IMR-90 (cell line): ENCODE data around the gene SELENOP. TPM values are rescaled to one million over a fixed set of nuclear protein-coding genes. Genes with fewer than 3 reads are reported as not detected.

Source experiments
- ATAC-seq: fragments of 200-7000 bp; cut with Tn5 transposase; 2 replicates; pipeline ENCODE4 v1.9.1; 2020; ENCODE audit warnings: low read depth, mild to moderate bottlenecking, moderate library complexity
- BruUV-seq: library from RNA; stranded (reverse); fragments of 400-500 nt; replicated peaks from 2 replicates; lab custom pipeline; 2021; lab: Mats Ljungman, UMichigan
- CTCF ChIA-PET: fragments of 300-600 bp; formaldehyde crosslinking; extraction: SDS; loops from one replicate; lab custom pipeline; 2021; ENCODE audit warnings: antibody characterized with exemption; lab: Yijun Ruan, JAX
- POLR2A ChIA-PET: fragments of 300-600 bp; sonication (Branson Sonifier 250); formaldehyde crosslinking; loops from one replicate; lab custom pipeline; 2022; ENCODE audit warnings: antibody characterized with exemption; ENCODE audit not compliant: unreplicated experiment; lab: Charles Lee
- DNase-seq: peaks from one replicate; pipeline ENCODE4 v3.0.0; 2013
- H2AFZ ChIP-seq: replicated peaks from 2 replicates; pipeline ENCODE3; 2013; ENCODE audit warnings: low read length, mild to moderate bottlenecking; ENCODE audit not compliant: poor library complexity
- H2AK5ac ChIP-seq: 2 replicates; pipeline ENCODE4 v1.6.1; 2013; ENCODE audit warnings: low read depth, low read length, inconsistent platforms
- H2AK9ac ChIP-seq: replicated peaks from 2 replicates; pipeline ENCODE3; 2013; ENCODE audit warnings: mild to moderate bottlenecking, low read depth, low read length, moderate library complexity; ENCODE audit not compliant: poor library complexity
- H2BK120ac ChIP-seq: 2 replicates; pipeline ENCODE4 v1.6.1; 2013; ENCODE audit warnings: low read depth, low read length, inconsistent platforms
- H2BK15ac ChIP-seq: 3 replicates; pipeline ENCODE4 v1.6.1; 2013; ENCODE audit warnings: low read depth, low read length, inconsistent platforms
- H2BK20ac ChIP-seq: 2 replicates; pipeline ENCODE4 v1.6.1; 2013; ENCODE audit warnings: low read depth, mild to moderate bottlenecking, inconsistent platforms, low read length, moderate library complexity
- H2BK5ac ChIP-seq: 2 replicates; pipeline ENCODE4 v1.6.1; 2013; ENCODE audit warnings: mild to moderate bottlenecking, low read depth, low read length, inconsistent platforms; ENCODE audit not compliant: poor library complexity, severe bottlenecking
- H3K14ac ChIP-seq: replicated peaks from 2 replicates; pipeline ENCODE4 v1.6.1; 2013; ENCODE audit warnings: low read depth, low read length, inconsistent platforms
- H3K18ac ChIP-seq: 2 replicates; pipeline ENCODE4 v1.6.1; 2013; ENCODE audit warnings: low read depth, low read length, control low read depth
- H3K23ac ChIP-seq: 2 replicates; pipeline ENCODE4 v1.6.1; 2013; ENCODE audit warnings: low read depth, low read length, inconsistent platforms
- H3K27ac ChIP-seq: 2 replicates; pipeline ENCODE4 v1.5.1; 2013; ENCODE audit warnings: mild to moderate bottlenecking, control low read depth, low read length; ENCODE audit not compliant: insufficient read depth
- H3K27me3 ChIP-seq: 2 replicates; pipeline ENCODE4 v1.6.1; 2013; ENCODE audit warnings: low read length; ENCODE audit not compliant: control insufficient read depth, insufficient read depth
- H3K36me3 ChIP-seq: 2 replicates; pipeline ENCODE4 v1.6.1; 2013; ENCODE audit warnings: low read length, mixed read lengths; ENCODE audit not compliant: control insufficient read depth, insufficient read depth
- H3K4ac ChIP-seq: 2 replicates; pipeline ENCODE4 v1.6.1; 2013; ENCODE audit warnings: low read depth, low read length, inconsistent platforms
- H3K4me1 ChIP-seq: 2 replicates; pipeline ENCODE4 v1.6.1; 2013; ENCODE audit warnings: low read length, mixed read lengths; ENCODE audit not compliant: control insufficient read depth, insufficient read depth
- H3K4me2 ChIP-seq: 2 replicates; pipeline ENCODE4 v1.6.1; 2013; ENCODE audit warnings: low read depth, mild to moderate bottlenecking, control low read depth, low read length, moderate library complexity
- H3K4me3 ChIP-seq: 2 replicates; pipeline ENCODE4 v1.5.1; 2013; ENCODE audit warnings: low read depth, mild to moderate bottlenecking, control low read depth, low read length, moderate library complexity; ENCODE audit not compliant: insufficient read depth
- H3K56ac ChIP-seq: 2 replicates; pipeline ENCODE4 v1.6.1; 2013; ENCODE audit warnings: low read length, inconsistent platforms; ENCODE audit not compliant: insufficient read depth; ENCODE audit errors: extremely low read depth
- H3K79me1 ChIP-seq, 2 experiments: 2 replicates each; pipeline ENCODE4 v1.6.1; 2013; ENCODE audit warnings: low read length in 2 of 2, inconsistent platforms in 1 of 2, low read depth in 1 of 2
- H3K9ac ChIP-seq: 2 replicates; pipeline ENCODE4 v1.6.1; 2013; ENCODE audit warnings: low read depth, low read length, control low read depth
- H3K9me1 ChIP-seq: 2 replicates; pipeline ENCODE4 v1.6.1; 2013; ENCODE audit warnings: low read length, inconsistent platforms; ENCODE audit not compliant: insufficient read depth
- H3K9me3 ChIP-seq: 2 replicates; pipeline ENCODE4 v1.6.1; 2013; ENCODE audit warnings: low read length; ENCODE audit not compliant: control insufficient read depth, insufficient read depth
- H4K20me1 ChIP-seq: 2 replicates; pipeline ENCODE4 v1.6.1; 2013; ENCODE audit warnings: low read length, inconsistent platforms; ENCODE audit not compliant: insufficient read depth
- H4K5ac ChIP-seq: 2 replicates; pipeline ENCODE4 v1.6.1; 2013; ENCODE audit warnings: mild to moderate bottlenecking, low read depth, low read length, control low read depth
- H4K8ac ChIP-seq, 2 experiments: 2 replicates each; pipeline ENCODE4 v1.6.1; 2013; ENCODE audit warnings: low read depth in 2 of 2, low read length in 2 of 2, control low read depth in 1 of 2, inconsistent platforms in 1 of 2
- H4K91ac ChIP-seq: 2 replicates; pipeline ENCODE4 v1.6.1; 2013; ENCODE audit warnings: low read depth, low read length, inconsistent platforms; ENCODE audit not compliant: insufficient read depth
- CEBPB ChIP-seq: IDR thresholded peaks from 2 replicates; pipeline ENCODE4 v1.6.1; 2012; ENCODE audit warnings: low read depth, low read length, improper control_type of control experiment
- MAZ ChIP-seq: IDR thresholded peaks from 2 replicates; pipeline ENCODE4 v1.6.1; 2012; ENCODE audit warnings: low read depth, mild to moderate bottlenecking, low read length, improper control_type of control experiment, moderate library complexity, borderline replicate concordance
- NFE2L2 ChIP-seq: fragments of 150-350 bp; IDR thresholded peaks from 2 replicates; pipeline ENCODE4 v1.6.1; 2016; ENCODE audit warnings: low read depth, mild to moderate bottlenecking, low read length
- RCOR1 ChIP-seq: IDR thresholded peaks from 2 replicates; pipeline ENCODE4 v1.6.1; 2012; ENCODE audit warnings: mild to moderate bottlenecking, low read length, improper control_type of control experiment; ENCODE audit not compliant: insufficient replicate concordance
- RFX5 ChIP-seq: IDR thresholded peaks from 2 replicates; pipeline ENCODE4 v1.8.0; 2012; ENCODE audit warnings: low read depth, mild to moderate bottlenecking, low read length, moderate library complexity
- WGBS, 2 experiments: methylation state at CpG; one replicate each; pipeline versions ENCODE4 v1.1.5 to v1.1.7; 2013; ENCODE audit warnings: missing lambda C conversion rate in 2 of 2; ENCODE audit not compliant: insufficient read length in 1 of 2; ENCODE audit errors: extremely low coverage in 2 of 2; 5-methylcytosine and 5-hydroxymethylcytosine counted together
- dilution Hi-C: fragments of 300-500 bp; cut with HindIII; formaldehyde crosslinking; loops from one replicate; pipeline ENCODE4 v1.14.3; 2018; ENCODE audit warnings: low sequenced_read_pairs; ENCODE audit not compliant: unreplicated experiment
- in situ Hi-C: fragments of 300-500 bp; cut with MboI; formaldehyde crosslinking; loops from 3 replicates; pipeline ENCODE4 v1.14.3; 2019; ENCODE audit warnings: low sequenced_read_pairs, inconsistent platforms, mixed read lengths
- intact Hi-C: fragments of 100-400 bp; cut with micrococcal nuclease; formaldehyde crosslinking; loops from 2 replicates; pipeline ENCODE4 v1.10.0; 2022
- polyA plus RNA-seq, 3 experiments: library from polyadenylated mRNA; depleted of rRNA; stranded (reverse); fragments of >200 nt; gene quantifications; 2 replicates each; pipeline ENCODE4 v1.2.3, GENCODE V29; 2012; ENCODE audit warnings: low replicate concordance in 1 of 3
- total RNA-seq: library from RNA; depleted of rRNA; stranded (reverse); fragments of >200 nt; gene quantifications from 2 replicates; pipeline ENCODE4 v1.2.3, GENCODE V29; 2012
- TF ChIP-seq, protein P1 (sequence below): conservative IDR thresholded peaks from 2 replicates; pipeline ENCODE4 v1.5.1; 2012; ENCODE audit warnings: mild to moderate bottlenecking, low read depth, low read length, improper control_type of control experiment

The SELENOP gene
- total and polyA plus RNA-seq, 2 of the 4 experiments (the other 2 are of a cell fraction) = 0.55 to 1.1 TPM

DNA sequence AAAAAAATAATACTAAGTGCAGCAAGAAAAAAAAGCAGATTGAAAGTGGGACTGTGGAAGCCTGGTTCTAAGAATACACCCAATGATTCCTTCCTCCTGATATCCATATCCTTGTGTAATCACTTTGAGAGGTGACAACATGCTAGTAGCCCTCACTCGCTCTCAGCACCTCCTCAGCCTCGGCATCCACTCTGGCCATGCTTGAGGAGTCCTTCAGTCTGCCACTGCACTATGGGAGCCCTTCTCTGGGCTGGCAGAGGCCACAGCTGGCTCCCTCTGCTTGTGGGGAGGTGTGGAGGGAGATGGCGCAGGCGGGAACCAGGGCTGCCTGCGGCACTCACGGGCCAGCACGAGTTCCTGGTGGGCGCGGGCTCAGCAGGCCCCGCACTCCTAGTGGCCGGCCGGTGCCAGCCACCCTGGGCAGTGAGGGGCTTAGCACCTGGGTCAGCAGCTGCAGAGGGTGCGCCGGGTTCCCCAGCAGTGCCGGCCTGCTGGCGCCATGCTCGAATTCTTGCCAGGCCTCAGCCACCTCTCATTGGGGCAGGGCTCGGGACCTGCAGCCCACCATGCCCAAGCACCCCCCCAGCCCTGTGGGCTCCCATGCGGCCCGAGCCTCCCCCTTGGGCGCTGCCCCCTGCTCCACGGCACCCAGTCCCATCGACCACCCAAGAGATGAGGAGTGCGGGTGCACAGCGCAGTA lies 24.5 kb upstream of the SELENOP start:
- Histone ChIP-seq H3K27ac (no peak overlapping the region), H2BK20ac (no peak overlapping the region), H3K4me3 (no peak overlapping the region), H3K9ac (no peak overlapping the region), H4K8ac (no peak overlapping the region), H3K79me1 (no peaks in the 10 kb centered on the region), H3K23ac (no peak overlapping the region), H3K14ac (no peak overlapping the region), H3K4ac (no peak overlapping the region), H3K18ac (no peak overlapping the region), H3K4me2 (no peak overlapping the region), H2BK5ac (no peak overlapping the region), H3K4me1 (peaks cover 4% of the 10 kb centered on the region; the same call in 1 of the 2 replicates), H3K27me3 (no peaks in the 10 kb centered on the region), H2BK15ac (no peak overlapping the region), H2AFZ (no peak overlapping the region), H3K36me3 (no peaks in the 10 kb centered on the region), H2AK5ac (no peak overlapping the region), H3K9me3 (no peaks in the 10 kb centered on the region), H4K20me1 (no peaks in the 10 kb centered on the region), H3K9me1 (no peaks in the 10 kb centered on the region), H2AK9ac (no peak overlapping the region), H4K91ac (no peak overlapping the region), H4K5ac (no peak overlapping the region), H3K56ac (no peak overlapping the region), H2BK120ac (no peak overlapping the region)
- ATAC-seq (no peak), DNase-seq (no peak)
- dilution Hi-C loops = no loop called here
- BruUV-seq = no TSS peak
- TF ChIP-seq CEBPB (no peak), RCOR1 (no peak), RFX5 (no peak), NFE2L2 (no peak), MAZ (no peak)
- TF ChIP-seq, protein P1, sequence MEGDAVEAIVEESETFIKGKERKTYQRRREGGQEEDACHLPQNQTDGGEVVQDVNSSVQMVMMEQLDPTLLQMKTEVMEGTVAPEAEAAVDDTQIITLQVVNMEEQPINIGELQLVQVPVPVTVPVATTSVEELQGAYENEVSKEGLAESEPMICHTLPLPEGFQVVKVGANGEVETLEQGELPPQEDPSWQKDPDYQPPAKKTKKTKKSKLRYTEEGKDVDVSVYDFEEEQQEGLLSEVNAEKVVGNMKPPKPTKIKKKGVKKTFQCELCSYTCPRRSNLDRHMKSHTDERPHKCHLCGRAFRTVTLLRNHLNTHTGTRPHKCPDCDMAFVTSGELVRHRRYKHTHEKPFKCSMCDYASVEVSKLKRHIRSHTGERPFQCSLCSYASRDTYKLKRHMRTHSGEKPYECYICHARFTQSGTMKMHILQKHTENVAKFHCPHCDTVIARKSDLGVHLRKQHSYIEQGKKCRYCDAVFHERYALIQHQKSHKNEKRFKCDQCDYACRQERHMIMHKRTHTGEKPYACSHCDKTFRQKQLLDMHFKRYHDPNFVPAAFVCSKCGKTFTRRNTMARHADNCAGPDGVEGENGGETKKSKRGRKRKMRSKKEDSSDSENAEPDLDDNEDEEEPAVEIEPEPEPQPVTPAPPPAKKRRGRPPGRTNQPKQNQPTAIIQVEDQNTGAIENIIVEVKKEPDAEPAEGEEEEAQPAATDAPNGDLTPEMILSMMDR = no peak
- CTCF ChIA-PET = no interaction called here
- intact Hi-C loops = loop anchor here (10.0 kb wide), 1 partner anchor 1159 kb away; no protein-coding TSS in a partner anchor
- in situ Hi-C loops = no loop called here
- WGBS, 2 experiments = 80% methylated on average over 1 of the region's 25 CpGs; no CpG with 5 or more reads in 1 of the 2 experiments
- POLR2A ChIA-PET = no interaction called here
